ENCODE measurements around the gene COX7A2.

The COX7A2 gene

GRCh38 chr6:75268121-75268987 is 24.8 kb upstream of the COX7A2 start:
- no peak for DNase-seq (ENCODE audit: low read depth)

- no peak for DNase-seq (ENCODE audit: low read depth)
Observed at GRCh38 chr6:75267461-75267860, 23.9 kb upstream of the COX7A2 start.

DNA sequence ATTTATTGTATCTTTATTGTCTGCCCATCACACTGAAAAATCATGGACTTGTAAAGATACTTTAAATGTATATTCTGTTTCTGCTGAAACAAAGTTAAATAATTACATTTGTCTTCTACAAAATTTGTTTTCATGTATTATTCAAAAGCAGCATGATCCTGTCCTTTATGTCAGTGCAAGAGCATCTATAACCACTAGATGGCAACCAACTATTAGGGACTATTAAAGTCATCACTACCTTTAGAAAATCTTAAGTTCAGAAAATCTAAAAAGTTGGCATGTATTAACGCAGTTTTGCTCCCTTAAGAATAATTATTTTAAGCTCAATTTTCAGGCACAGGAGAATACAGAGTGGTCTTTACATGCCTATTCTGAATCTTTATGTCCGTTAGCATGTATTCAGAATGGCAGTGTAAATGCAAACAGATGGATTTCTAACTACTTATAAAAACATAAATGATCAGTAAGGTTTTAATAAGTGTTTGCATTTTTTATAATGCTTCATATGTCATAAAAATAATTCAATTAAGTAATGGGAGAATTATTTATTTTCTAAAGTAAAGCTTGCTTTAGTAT is 23.2 kb upstream of the COX7A2 start:
- DNase-seq (ENCODE audit: low read depth) = peak; percentile 67

DNA sequence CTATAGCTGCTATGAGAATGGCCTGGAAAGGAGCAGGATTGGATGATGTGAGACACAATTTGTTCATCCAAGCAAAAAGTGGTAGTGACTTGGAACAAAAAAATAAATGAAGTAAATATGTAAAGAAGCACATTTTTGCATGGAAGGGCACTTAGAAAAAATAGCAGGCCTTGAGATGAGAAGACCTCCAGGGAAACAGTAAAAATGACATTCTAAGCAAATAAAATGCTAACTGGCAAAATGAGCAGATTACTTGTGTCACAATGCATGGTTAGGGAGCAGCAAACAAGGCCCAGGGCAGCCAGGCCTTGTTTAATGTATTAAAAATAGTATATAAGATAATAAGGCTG is 19.8 kb upstream of the COX7A2 start:
- DNase-seq (ENCODE audit: low read depth) = no peak

DNA sequence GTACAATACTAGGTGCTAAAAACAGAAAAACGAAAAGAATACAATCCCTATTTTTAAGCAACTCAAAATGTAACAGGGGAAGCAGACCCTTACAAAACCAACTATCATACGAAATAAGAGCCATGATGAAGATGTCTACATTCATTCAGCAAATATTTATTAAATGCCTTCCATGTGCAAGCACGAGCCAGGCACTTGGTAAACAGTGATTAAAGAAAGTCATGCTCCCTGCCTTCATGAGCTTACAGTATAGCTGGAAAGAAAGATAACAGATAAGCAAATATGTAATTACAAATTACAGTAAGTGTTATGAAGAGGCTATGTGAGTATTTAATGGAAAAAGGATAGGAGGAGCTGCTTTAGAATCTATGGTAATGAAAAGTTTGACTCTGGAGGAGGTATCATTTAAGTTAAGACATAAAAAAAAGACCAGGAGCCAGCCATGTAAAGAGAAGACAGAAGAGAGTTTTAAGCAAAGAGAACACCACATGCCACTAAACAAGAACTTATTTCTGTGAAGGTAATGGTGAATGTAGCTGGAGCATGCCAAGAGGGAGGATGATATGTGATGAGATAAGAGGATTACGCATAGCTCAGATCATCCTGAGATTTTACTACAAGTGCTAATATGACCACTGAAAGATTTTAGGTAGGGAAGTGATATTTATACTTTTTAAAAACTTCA is 19.3 kb upstream of the COX7A2 start:
- DNase-seq (ENCODE audit: low read depth) = no peak

DNA sequence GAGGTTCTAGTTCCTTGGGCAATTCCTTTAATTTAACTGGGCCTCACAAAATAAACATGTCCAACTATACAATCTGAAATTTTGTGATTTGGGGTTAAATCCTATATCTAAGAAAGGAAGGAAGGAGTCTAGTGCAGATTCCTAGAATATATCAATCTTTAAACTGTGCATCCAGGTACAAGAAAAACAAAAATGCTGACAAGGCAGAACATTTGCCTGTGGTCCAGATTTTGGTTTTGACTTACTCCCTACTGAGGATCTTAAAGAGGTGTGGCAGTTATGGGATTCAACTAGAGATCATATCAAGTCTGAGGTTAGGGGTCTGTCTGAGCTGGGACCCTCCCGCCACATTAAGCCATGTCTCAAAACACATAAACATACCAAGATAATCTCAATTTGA is 17.7 kb upstream of the COX7A2 start:
- DNase-seq (ENCODE audit: low read depth) = no peak

DNA sequence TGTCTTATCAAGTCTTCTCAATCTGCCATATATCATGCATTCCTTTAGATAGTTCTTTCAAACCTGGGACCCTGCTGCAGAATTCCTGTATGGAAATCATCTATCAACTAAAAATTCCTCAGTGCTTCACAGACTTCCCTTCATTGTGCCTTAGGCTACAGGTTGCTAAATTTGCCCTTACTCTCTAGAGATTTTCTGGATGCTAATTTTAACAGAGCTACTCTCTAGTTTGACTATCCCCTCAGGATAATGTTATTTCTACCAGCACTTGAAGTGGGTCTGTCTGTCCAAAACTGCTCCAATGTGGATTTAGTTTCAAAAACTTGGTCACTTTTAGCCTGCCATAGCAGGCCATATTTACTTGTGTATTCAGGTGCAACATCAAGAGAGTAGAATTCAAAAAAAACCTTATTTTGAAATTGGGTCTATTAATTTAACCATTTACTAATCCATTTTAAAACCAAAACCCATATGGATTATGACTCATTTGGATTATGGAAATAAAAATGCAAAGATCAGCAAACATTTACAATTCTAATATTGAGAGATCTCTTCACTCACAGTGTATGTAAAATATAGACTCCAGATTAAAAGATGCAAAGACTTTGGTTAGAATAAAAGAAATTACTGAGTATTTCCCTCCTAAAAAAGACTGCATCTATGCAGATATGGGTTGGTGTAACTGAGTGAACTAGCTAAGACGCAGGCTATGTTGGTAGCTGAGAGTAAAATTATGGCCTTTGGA is 13.9 kb upstream of the COX7A2 start:
- DNase-seq (ENCODE audit: low read depth) = no peak

DNA sequence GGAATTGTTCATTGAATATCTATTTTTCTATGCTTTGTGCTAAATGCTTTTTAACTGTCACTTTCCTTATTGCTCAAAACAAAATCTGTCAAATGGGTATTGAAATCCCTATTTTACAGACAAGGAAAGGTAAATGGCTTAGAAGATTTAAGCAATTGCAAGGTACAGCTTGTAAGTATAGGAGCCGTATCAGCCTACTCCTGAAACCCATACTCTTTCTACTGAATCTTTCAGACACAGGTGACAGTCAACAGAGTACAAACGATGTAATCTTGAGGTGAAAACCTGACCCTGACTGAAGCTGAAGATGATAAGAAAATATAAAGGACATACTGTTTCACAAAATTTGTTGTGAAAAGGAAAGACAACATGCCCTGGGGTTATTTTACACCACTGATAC is 7.0 kb upstream of the COX7A2 start:
- DNase-seq (ENCODE audit: low read depth) = no peak

GRCh38 chr6:75249837-75250236 is 6.2 kb upstream of the COX7A2 start:
- DNase-seq (ENCODE audit: low read depth) = no peak

DNA sequence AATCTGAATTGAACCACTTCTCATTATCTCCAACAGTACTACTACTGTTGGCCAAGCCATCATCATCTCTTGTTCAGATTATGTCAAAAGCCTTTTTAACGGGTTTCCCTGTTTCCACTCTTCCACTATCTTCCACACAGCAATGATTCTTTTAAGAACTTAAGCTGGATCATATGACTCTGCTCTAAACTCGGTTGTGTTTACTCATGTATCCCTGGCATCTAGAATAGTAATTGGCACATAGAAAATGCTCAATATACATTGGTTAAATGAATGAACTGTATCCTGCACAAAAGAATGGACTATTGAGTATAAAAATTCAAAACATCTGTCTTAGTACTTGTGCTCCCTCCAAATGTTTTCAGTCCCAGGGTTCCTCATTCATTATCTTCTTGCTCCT is 2.8 kb upstream of the COX7A2 start:
- no peak for DNase-seq (ENCODE audit: low read depth)

- peak; percentile 17 for DNase-seq (ENCODE audit: low read depth)
Observed at GRCh38 chr6:75244063-75244584, 523 bp upstream of the COX7A2 start.

GRCh38 chr6:75236630-75237029 is 7.0 kb downstream of the COX7A2 start:
- DNase-seq (ENCODE audit: low read depth) = no peak

DNA sequence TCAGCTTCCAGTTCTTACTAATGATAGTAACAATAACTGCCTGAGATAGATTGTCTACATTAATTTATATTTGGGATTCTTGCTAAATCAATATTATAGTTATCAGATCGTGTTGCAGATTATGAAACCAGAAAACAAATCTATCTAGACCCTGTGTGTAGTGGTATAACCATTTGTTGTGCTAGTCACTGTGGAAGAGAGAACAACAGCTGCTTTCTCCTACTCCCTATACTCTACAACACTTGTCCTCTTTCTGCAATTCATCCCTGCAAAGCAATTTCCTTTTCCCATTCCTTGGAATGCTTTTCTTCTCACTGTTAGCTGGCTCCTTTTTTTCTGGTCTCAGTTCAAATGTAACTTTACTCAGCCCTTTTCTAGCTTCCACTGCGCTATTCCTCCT is 8.3 kb downstream of the COX7A2 start:
- no peak for DNase-seq (ENCODE audit: low read depth)

GRCh38 chr6:75234126-75234865 is 9.3 kb downstream of the COX7A2 start:
- DNase-seq (ENCODE audit: low read depth) = no peak

DNA sequence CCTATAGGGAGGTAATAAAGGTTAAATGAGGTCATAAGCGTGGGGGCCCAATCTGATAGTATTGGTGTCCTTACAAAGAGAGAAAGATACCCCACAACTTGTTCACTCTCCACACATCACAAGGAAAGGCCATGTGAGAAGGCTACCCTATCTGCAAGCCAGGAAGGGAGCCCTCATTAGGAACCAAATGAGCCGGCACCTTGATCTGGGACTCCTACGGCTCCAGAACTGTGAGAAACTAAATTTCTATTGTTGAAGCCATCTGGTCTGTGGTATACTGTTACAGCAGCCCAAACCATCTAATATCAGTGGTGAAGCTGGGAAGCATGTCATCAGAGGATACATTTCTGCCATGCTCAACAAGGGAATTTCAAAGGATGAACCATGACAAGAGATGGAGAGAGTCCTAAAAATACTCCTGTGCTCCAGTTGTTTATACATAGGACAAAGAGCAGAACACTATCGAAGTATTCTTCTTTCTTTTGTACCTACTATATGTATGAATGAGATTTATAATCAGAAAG is 10.4 kb downstream of the COX7A2 start:
- DNase-seq (ENCODE audit: low read depth) = no peak

GRCh38 chr6:75230484-75231325 is 12.9 kb downstream of the COX7A2 start:
- peak; percentile 67 for DNase-seq (ENCODE audit: low read depth)

DNA sequence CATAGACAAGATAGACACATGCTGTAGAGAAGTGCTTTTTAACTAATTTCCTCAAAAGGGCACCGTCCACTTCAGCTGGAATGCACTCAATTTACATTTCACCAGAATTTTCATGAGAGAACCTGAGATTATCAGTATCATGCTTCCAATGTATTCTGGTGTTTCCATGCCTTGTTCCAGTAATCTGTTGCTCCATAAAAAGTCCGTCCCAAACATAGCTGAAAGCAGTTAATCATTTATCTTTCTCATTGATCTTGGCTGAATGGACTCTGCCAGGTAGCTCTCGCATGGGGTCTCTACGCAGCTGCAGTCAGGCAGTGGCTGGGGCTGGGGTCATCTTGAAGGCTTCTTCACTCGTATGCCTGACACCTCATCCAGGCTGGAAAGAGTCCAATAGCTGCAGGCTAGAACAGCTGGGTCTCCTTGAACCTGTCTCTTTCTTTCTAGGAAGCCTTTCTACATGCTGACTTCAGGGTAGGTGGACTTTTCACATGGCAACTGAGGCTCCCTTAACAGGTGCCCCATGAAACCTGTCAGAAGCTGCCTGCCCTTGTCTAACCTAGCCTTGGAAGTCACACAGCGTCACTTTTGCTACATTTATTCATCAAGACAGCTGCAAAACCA is 19.2 kb downstream of the COX7A2 start:
- DNase-seq (ENCODE audit: low read depth) = no peak

GRCh38 chr6:75223428-75223827 is 20.2 kb downstream of the COX7A2 start:
- no peak for DNase-seq (ENCODE audit: low read depth)

DNA sequence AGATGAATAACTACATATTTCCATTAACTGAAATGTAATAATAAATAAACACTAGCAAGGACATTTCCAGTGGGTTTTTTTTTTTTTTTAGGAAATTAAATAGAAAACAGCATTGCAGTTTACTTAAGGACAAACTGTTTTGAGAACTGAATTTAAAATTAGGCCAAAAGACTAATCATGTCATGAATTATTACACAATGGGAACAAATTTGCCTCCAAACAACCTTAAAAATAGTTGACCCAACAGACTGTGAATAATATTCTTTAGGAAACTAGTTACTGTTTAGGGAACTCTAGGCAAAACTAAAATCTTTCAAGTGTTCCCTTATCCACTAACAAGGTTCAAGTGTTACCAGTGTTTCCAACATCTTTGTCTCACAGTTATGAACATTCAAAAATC is 21.3 kb downstream of the COX7A2 start:
- no peak for DNase-seq (ENCODE audit: low read depth)

- no peak for DNase-seq (ENCODE audit: low read depth)
Observed at GRCh38 chr6:75221116-75221515, 22.5 kb downstream of the COX7A2 start.

Measured in iris pigment epithelial cell (primary cell).